H9 (cell line): ENCODE results near the gene SLC17A9. TPM values are rescaled to one million over a fixed set of nuclear protein-coding genes. Genes with fewer than 3 reads are reported as not detected.

Experiments used
- DNase-seq: peaks from one replicate; pipeline ENCODE4 v3.0.0-alpha.2; 2017
- H2AFZ ChIP-seq: one replicate; pipeline ENCODE4 v1.6.1; 2013; ENCODE audit warnings: mild to moderate bottlenecking, low read length, control low read depth, moderate library complexity
- H2AK5ac ChIP-seq: 2 replicates; pipeline ENCODE4 v1.6.1; 2013; ENCODE audit warnings: low read length, control low read depth, mixed read lengths; ENCODE audit not compliant: insufficient read length
- H2BK120ac ChIP-seq: one replicate; pipeline ENCODE4 v1.6.1; 2013; ENCODE audit warnings: low read depth, mild to moderate bottlenecking, low read length, control low read depth, inconsistent platforms; ENCODE audit not compliant: poor library complexity, severe bottlenecking
- H2BK12ac ChIP-seq: 2 replicates; pipeline ENCODE4 v1.6.1; 2013; ENCODE audit warnings: low read length, control low read depth, mixed read lengths, low read depth; ENCODE audit not compliant: insufficient read length
- H2BK15ac ChIP-seq: 2 replicates; pipeline ENCODE4 v1.6.1; 2013; ENCODE audit warnings: low read depth, low read length, control low read depth
- H2BK20ac ChIP-seq: one replicate; pipeline ENCODE4 v1.6.1; 2013; ENCODE audit warnings: low read depth, mild to moderate bottlenecking, low read length, control low read depth, inconsistent platforms; ENCODE audit not compliant: poor library complexity, severe bottlenecking
- H2BK5ac ChIP-seq: 2 replicates; pipeline ENCODE4 v1.6.1; 2013; ENCODE audit warnings: low read length, control low read depth, mixed read lengths; ENCODE audit not compliant: insufficient read length
- H3K14ac ChIP-seq: 2 replicates; pipeline ENCODE4 v1.6.1; 2013; ENCODE audit warnings: low read length, control low read depth; ENCODE audit not compliant: insufficient read depth
- H3K18ac ChIP-seq: 2 replicates; pipeline ENCODE4 v1.6.1; 2013; ENCODE audit warnings: low read depth, mild to moderate bottlenecking, mixed read lengths, low read length, control low read depth; ENCODE audit not compliant: insufficient read length
- H3K23ac ChIP-seq: 2 replicates; pipeline ENCODE4 v1.6.1; 2013; ENCODE audit warnings: low read length, control low read depth, mixed read lengths, low read depth; ENCODE audit not compliant: insufficient read length
- H3K23me2 ChIP-seq: 2 replicates; pipeline ENCODE4 v1.6.1; 2013; ENCODE audit warnings: low read depth, mild to moderate bottlenecking, mixed read lengths, low read length, control low read depth; ENCODE audit not compliant: insufficient read length, poor library complexity, severe bottlenecking
- H3K27ac ChIP-seq: 2 replicates; pipeline ENCODE4 v1.5.1; 2013; ENCODE audit warnings: low read length, control low read depth, mixed read lengths, low read depth; ENCODE audit not compliant: insufficient read length
- H3K27me3 ChIP-seq: 2 replicates; pipeline ENCODE4 v1.6.1; 2013; ENCODE audit warnings: low read length, control low read depth, inconsistent platforms; ENCODE audit not compliant: insufficient read depth
- H3K4ac ChIP-seq: 2 replicates; pipeline ENCODE4 v1.6.1; 2013; ENCODE audit warnings: low read depth, mild to moderate bottlenecking, control low read depth, inconsistent platforms, low read length, moderate library complexity
- H3K4me1 ChIP-seq: 2 replicates; pipeline ENCODE4 v1.6.1; 2013; ENCODE audit warnings: low read length, control low read depth, inconsistent platforms; ENCODE audit not compliant: insufficient read depth
- H3K4me2 ChIP-seq: 2 replicates; pipeline ENCODE4 v1.6.1; 2013; ENCODE audit warnings: low read length, control low read depth, mixed read lengths; ENCODE audit not compliant: insufficient read length, insufficient read depth
- H3K56ac ChIP-seq: 2 replicates; pipeline ENCODE4 v1.6.1; 2013; ENCODE audit warnings: low read depth, mild to moderate bottlenecking, mixed read lengths, low read length, control low read depth; ENCODE audit not compliant: insufficient read length
- H3K79me1 ChIP-seq: 2 replicates; pipeline ENCODE4 v1.6.1; 2013; ENCODE audit warnings: low read depth, mild to moderate bottlenecking, moderate library complexity, low read length, control low read depth, inconsistent platforms; ENCODE audit not compliant: insufficient read depth, poor library complexity, severe bottlenecking
- H3K79me2 ChIP-seq: 2 replicates; pipeline ENCODE4 v1.6.1; 2013; ENCODE audit warnings: low read length, control low read depth, inconsistent platforms; ENCODE audit not compliant: insufficient read depth
- H3K9ac ChIP-seq: 2 replicates; pipeline ENCODE4 v1.6.1; 2013; ENCODE audit warnings: low read length, control low read depth, mixed read lengths; ENCODE audit not compliant: insufficient read length; ENCODE audit errors: extremely low read depth
- H3K9me3 ChIP-seq: one replicate; pipeline ENCODE4 v1.6.1; 2013; ENCODE audit warnings: low read depth, low read length, inconsistent platforms; ENCODE audit not compliant: control insufficient read depth
- H3T11ph ChIP-seq: one replicate; pipeline ENCODE4 v1.6.1; 2013; ENCODE audit warnings: mild to moderate bottlenecking, low read length, control low read depth, inconsistent platforms
- H4K20me1 ChIP-seq: one replicate; pipeline ENCODE4 v1.6.1; 2013; ENCODE audit not compliant: control insufficient read depth, insufficient read length, insufficient read depth
- H4K5ac ChIP-seq: 2 replicates; pipeline ENCODE4 v1.6.1; 2013; ENCODE audit warnings: low read depth, mild to moderate bottlenecking, mixed read lengths, low read length, control low read depth; ENCODE audit not compliant: insufficient read length
- H4K8ac ChIP-seq: replicated peaks from 2 replicates; pipeline ENCODE4 v1.6.1; 2013; ENCODE audit warnings: low read length, control low read depth, mixed read lengths, low read depth; ENCODE audit not compliant: insufficient read length
- H4K91ac ChIP-seq: 2 replicates; pipeline ENCODE4 v1.6.1; 2013; ENCODE audit warnings: low read depth, mild to moderate bottlenecking, moderate library complexity, mixed read lengths, low read length, control low read depth; ENCODE audit not compliant: insufficient read length
- H3K27ac Mint-ChIP-seq, 3 experiments: 2 replicates in 2 of 3; 3 replicates in 1 of 3; pipeline ENCODE4 v1.8.0; 2020 to 2021; ENCODE audit warnings: mixed read lengths in 3 of 3, mild to moderate bottlenecking in 1 of 3, moderate library complexity in 1 of 3
- H3K27me3 Mint-ChIP-seq: 2 replicates; pipeline ENCODE4 v1.8.0; 2021; ENCODE audit warnings: low read depth, mild to moderate bottlenecking, moderate library complexity, mixed read lengths
- H3K36me3 Mint-ChIP-seq, 3 experiments: 2 replicates in 2 of 3; 3 replicates in 1 of 3; pipeline ENCODE4 v1.8.0; 2020 to 2021; ENCODE audit warnings: low read depth in 3 of 3, mixed read lengths in 3 of 3; ENCODE audit not compliant: insufficient read depth in 1 of 3
- H3K4me1 Mint-ChIP-seq, 2 experiments: 2 replicates each; pipeline ENCODE4 v1.8.0; 2020; ENCODE audit warnings: mixed read lengths in 2 of 2
- H3K4me3 Mint-ChIP-seq, 2 experiments: 2 replicates in 1 of 2; 3 replicates in 1 of 2; pipeline ENCODE4 v1.8.0; 2020 to 2021; ENCODE audit warnings: mild to moderate bottlenecking in 2 of 2, mixed read lengths in 2 of 2, moderate library complexity in 1 of 2
- H3K9me3 Mint-ChIP-seq, 2 experiments: 2 replicates in 1 of 2; 3 replicates in 1 of 2; pipeline ENCODE4 v1.8.0; 2020; ENCODE audit warnings: mild to moderate bottlenecking in 2 of 2, mixed read lengths in 2 of 2, moderate library complexity in 1 of 2
- CTCF ChIP-seq: fragments of 200-600 bp; sonication (generic); conservative IDR thresholded peaks from 3 replicates; pipeline ENCODE4 v1.8.0; 2021; ENCODE audit warnings: antibody characterized with exemption, mild to moderate bottlenecking
- WGBS: extraction: QIAGEN DNeasy Blood & Tissue Kit; methylation state at CpG from one replicate; pipeline ENCODE4 v1.1.7; 2013; ENCODE audit warnings: missing lambda C conversion rate, low lambda C conversion rate, mixed read lengths; ENCODE audit not compliant: insufficient read length; ENCODE audit errors: extremely low coverage; 5-methylcytosine and 5-hydroxymethylcytosine counted together
- total RNA-seq: library from RNA; stranded (reverse); gene quantifications from 2 replicates; pipeline ENCODE4 v1.2.1, GENCODE V29; 2021

SLC17A9 gene
- total RNA-seq, 1 experiment from 2014 or later: 20.9 TPM

- Histone ChIP-seq H2BK12ac (no peak overlapping the region), H3K4me1 (peaks cover 3% of the 10 kb centered on the region), H4K20me1 (no peaks in the 10 kb centered on the region), H3K79me1 (no peaks in the 10 kb centered on the region), H3K4ac (no peak overlapping the region), H3K79me2 (no peaks in the 10 kb centered on the region; the same call in 1 of the 2 replicates), H4K5ac (no peak overlapping the region), H3K4me2 (no peak overlapping the region), H2BK5ac (no peak overlapping the region), H2BK20ac (no peak overlapping the region), H3K9me3 (no peaks in the 10 kb centered on the region), H3K27me3 (no peaks in the 10 kb centered on the region), H3K23ac (no peak overlapping the region), H3T11ph (no peak overlapping the region), H3K18ac (no peak overlapping the region), H4K91ac (no peak overlapping the region), H3K14ac (no peak overlapping the region), H2BK120ac (no peak overlapping the region), H3K56ac (no peak overlapping the region), H2AK5ac (no peak overlapping the region), H3K27ac (no peak overlapping the region), H4K8ac (no peak overlapping the region), H3K23me2 (peaks cover 10% of the 10 kb centered on the region), H2AFZ (no peak overlapping the region), H3K9ac (no peak overlapping the region), H2BK15ac (no peak overlapping the region)
- peaks cover 26 to 59% (median 52%) of the 10 kb centered on the region in 3 experiments; a peak in 6 of 7 replicates for H3K36me3 Mint-ChIP-seq
- no peak for TF ChIP-seq CTCF
- no peaks in the 10 kb centered on the region; the same call in 1 of the 2 replicates for H3K27me3 Mint-ChIP-seq
- H3K4me1 Mint-ChIP-seq: peaks cover 14 to 23% of the 10 kb centered on the region in 2 experiments
- no peak overlapping the region for H3K4me3 Mint-ChIP-seq
- DNase-seq: no peak
- no peaks in the 10 kb centered on the region for H3K9me3 Mint-ChIP-seq
- peak overlapping the region in 1 of 3 experiments; percentile 38; a peak in 1 of 7 replicates for H3K27ac Mint-ChIP-seq
- no CpG with 5 or more reads among the region's 12 CpGs for WGBS
Observed at GRCh38 chr20:62949962-62950361, 2.5 kb upstream of the SLC17A9 start.
